NCI-H2227 treated with DMSO at 0.1 percent for 48 hours (cell line): Measurements from ENCODE around the gene ASTN1.

Experiments
- DNase-seq: peaks from one replicate; lab custom pipeline; 2025; lab: John Stamatoyannopoulos, UW

Gene ASTN1

GRCh38 chr1:176993587-176993986, 170.9 kb downstream of the ASTN1 start:
- DNase-seq: no peak

- DNase-seq: peak; percentile 78
Measured at GRCh38 chr1:176989754-176990153, 174.8 kb downstream of the ASTN1 start.

GRCh38 chr1:176989023-176989422, 175.5 kb downstream of the ASTN1 start:
- no peak for DNase-seq

- DNase-seq: no peak
Measured at GRCh38 chr1:176987016-176987415, 177.5 kb downstream of the ASTN1 start.

GRCh38 chr1:176983731-176984130, 180.8 kb downstream of the ASTN1 start:
- no peak for DNase-seq

- no peak for DNase-seq
Measured at GRCh38 chr1:176976771-176977170, 187.7 kb downstream of the ASTN1 start.

- no peak for DNase-seq
Measured at GRCh38 chr1:176976225-176976624, 188.3 kb downstream of the ASTN1 start.

- no peak for DNase-seq
Measured at GRCh38 chr1:176964687-176965086, 199.8 kb downstream of the ASTN1 start.

- no peak for DNase-seq
Measured at GRCh38 chr1:176963181-176963580, 201.3 kb downstream of the ASTN1 start.

- DNase-seq: no peak
Measured at GRCh38 chr1:176961678-176962077, 202.8 kb downstream of the ASTN1 start.

GRCh38 chr1:176959191-176959820, 205.2 kb downstream of the ASTN1 start:
- DNase-seq: no peak

GRCh38 chr1:176957603-176958002, 206.9 kb downstream of the ASTN1 start:
- DNase-seq: no peak

- DNase-seq: no peak
Measured at GRCh38 chr1:176954242-176954641, 210.3 kb downstream of the ASTN1 start.

- no peak for DNase-seq
Measured at GRCh38 chr1:176950736-176951324, 213.7 kb downstream of the ASTN1 start.

- DNase-seq: no peak
Measured at GRCh38 chr1:176949033-176949662, 215.4 kb downstream of the ASTN1 start.

GRCh38 chr1:176944606-176945005, 219.9 kb downstream of the ASTN1 start:
- DNase-seq: no peak

GRCh38 chr1:176943783-176944182, 220.7 kb downstream of the ASTN1 start:
- no peak for DNase-seq

GRCh38 chr1:176942346-176942745, 222.2 kb downstream of the ASTN1 start:
- DNase-seq: no peak

- no peak for DNase-seq
Measured at GRCh38 chr1:176939993-176940392, 224.5 kb downstream of the ASTN1 start.

GRCh38 chr1:176938375-176938774, 226.1 kb downstream of the ASTN1 start:
- no peak for DNase-seq

GRCh38 chr1:176934370-176934769, 230.1 kb downstream of the ASTN1 start:
- no peak for DNase-seq

GRCh38 chr1:176932114-176933104, 232.1 kb downstream of the ASTN1 start:
- DNase-seq: no peak
